H54 (cell line): ENCODE data around the gene EZR.
"Not testable (repeated sequence)": the region's sequence is repeated elsewhere in the genome, so short reads cannot be mapped to it uniquely, and the experiment has no call there.

ENCODE experiments used
- DNase-seq: peaks from one replicate; pipeline ENCODE4 v3.0.0; 2011; ENCODE audit warnings: low spot score, mixed read lengths; ENCODE audit not compliant: insufficient read length
- FAIRE-seq: peaks from 3 replicates; lab custom pipeline; 2011; peaks lifted over from hg19 to GRCh38; lab: Jason Lieb, UNC
- POLR2A ChIP-seq: IDR thresholded peaks from 2 replicates; pipeline ENCODE4 v1.6.1; 2011; ENCODE audit warnings: low read depth, mild to moderate bottlenecking, low read length

The EZR gene

GRCh38 chr6:158804207-158804606 is 15.0 kb downstream of the EZR start:
- no peak for FAIRE-seq
- TF ChIP-seq POLR2A: no peak
- no peak for DNase-seq

- DNase-seq (no peak), FAIRE-seq (no peak)
- no peak for TF ChIP-seq POLR2A
Observed at GRCh38 chr6:158803733-158804143, 15.4 kb downstream of the EZR start.

GRCh38 chr6:158801655-158802294 is 17.4 kb downstream of the EZR start:
- TF ChIP-seq POLR2A: no peak
- no peak for DNase-seq
- FAIRE-seq: no peak

- TF ChIP-seq POLR2A: no peak
- no peak for DNase-seq
- FAIRE-seq: no peak
Observed at GRCh38 chr6:158799051-158799792, 19.9 kb downstream of the EZR start.

- no peak for TF ChIP-seq POLR2A
- FAIRE-seq (no peak), DNase-seq (no peak)
Observed at GRCh38 chr6:158798311-158798710, 20.9 kb downstream of the EZR start.

GRCh38 chr6:158797331-158798310 is 21.5 kb downstream of the EZR start:
- FAIRE-seq (no peak), DNase-seq (no peak)
- TF ChIP-seq POLR2A: no peak

GRCh38 chr6:158796353-158796752 is 22.8 kb downstream of the EZR start:
- FAIRE-seq (no peak), DNase-seq (no peak)
- TF ChIP-seq POLR2A: no peak

- no peak for FAIRE-seq
- no peak for DNase-seq
- no peak for TF ChIP-seq POLR2A
Observed at GRCh38 chr6:158795516-158795915, 23.7 kb downstream of the EZR start.

- DNase-seq (peak; percentile 30), FAIRE-seq (no peak)
- TF ChIP-seq POLR2A: no peak
Observed at GRCh38 chr6:158793432-158793831, 25.7 kb downstream of the EZR start.

GRCh38 chr6:158792505-158792904 is 26.7 kb downstream of the EZR start:
- not testable (repeated sequence) for FAIRE-seq, DNase-seq

GRCh38 chr6:158791274-158791855 is 27.8 kb downstream of the EZR start:
- TF ChIP-seq POLR2A: no peak
- DNase-seq: no peak
- no peak for FAIRE-seq

GRCh38 chr6:158789115-158789917 is 29.9 kb downstream of the EZR start:
- TF ChIP-seq POLR2A: no peak
- no peak for FAIRE-seq
- no peak for DNase-seq

- DNase-seq (no peak), FAIRE-seq (no peak)
- no peak for TF ChIP-seq POLR2A
Observed at GRCh38 chr6:158787395-158787794, 31.8 kb downstream of the EZR start.
